NCI-H1417 treated with DMSO at 0.1 percent for 48 hours (cell line): ENCODE data around the gene KIF21B.

Source experiments
- DNase-seq: peaks from one replicate; lab custom pipeline; 2025; lab: John Stamatoyannopoulos, UW

Gene KIF21B, protein sequence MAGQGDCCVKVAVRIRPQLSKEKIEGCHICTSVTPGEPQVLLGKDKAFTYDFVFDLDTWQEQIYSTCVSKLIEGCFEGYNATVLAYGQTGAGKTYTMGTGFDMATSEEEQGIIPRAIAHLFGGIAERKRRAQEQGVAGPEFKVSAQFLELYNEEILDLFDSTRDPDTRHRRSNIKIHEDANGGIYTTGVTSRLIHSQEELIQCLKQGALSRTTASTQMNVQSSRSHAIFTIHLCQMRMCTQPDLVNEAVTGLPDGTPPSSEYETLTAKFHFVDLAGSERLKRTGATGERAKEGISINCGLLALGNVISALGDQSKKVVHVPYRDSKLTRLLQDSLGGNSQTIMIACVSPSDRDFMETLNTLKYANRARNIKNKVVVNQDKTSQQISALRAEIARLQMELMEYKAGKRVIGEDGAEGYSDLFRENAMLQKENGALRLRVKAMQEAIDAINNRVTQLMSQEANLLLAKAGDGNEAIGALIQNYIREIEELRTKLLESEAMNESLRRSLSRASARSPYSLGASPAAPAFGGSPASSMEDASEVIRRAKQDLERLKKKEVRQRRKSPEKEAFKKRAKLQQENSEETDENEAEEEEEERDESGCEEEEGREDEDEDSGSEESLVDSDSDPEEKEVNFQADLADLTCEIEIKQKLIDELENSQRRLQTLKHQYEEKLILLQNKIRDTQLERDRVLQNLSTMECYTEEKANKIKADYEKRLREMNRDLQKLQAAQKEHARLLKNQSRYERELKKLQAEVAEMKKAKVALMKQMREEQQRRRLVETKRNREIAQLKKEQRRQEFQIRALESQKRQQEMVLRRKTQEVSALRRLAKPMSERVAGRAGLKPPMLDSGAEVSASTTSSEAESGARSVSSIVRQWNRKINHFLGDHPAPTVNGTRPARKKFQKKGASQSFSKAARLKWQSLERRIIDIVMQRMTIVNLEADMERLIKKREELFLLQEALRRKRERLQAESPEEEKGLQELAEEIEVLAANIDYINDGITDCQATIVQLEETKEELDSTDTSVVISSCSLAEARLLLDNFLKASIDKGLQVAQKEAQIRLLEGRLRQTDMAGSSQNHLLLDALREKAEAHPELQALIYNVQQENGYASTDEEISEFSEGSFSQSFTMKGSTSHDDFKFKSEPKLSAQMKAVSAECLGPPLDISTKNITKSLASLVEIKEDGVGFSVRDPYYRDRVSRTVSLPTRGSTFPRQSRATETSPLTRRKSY (N-terminal part only)

DNA sequence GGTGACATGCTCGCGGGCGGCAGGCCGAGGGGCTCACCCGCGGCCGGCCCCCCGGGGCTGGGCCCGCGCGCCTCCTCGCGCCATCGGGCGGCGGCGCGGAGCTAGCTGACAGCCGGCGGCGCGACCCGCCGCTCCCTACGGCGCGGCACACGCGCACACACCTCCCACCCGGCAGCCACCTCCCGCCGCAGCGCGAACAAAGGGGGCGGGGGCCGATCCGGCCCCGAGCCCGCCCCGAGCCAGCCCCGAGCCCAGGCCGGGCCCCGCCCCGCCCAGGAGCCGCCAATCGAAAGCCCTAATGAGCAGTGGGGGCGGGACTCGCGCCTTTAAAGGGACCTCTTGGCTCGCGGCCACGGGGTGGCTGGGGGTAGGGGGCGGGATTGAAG is at the start of gene KIF21B:
Gene KIF21B (minus strand): TSS at position 198 of the 386 bp plus-strand sequence. CDS start 331 bp downstream, outside the sequence.
- DNase-seq, result peak; percentile 55

DNA sequence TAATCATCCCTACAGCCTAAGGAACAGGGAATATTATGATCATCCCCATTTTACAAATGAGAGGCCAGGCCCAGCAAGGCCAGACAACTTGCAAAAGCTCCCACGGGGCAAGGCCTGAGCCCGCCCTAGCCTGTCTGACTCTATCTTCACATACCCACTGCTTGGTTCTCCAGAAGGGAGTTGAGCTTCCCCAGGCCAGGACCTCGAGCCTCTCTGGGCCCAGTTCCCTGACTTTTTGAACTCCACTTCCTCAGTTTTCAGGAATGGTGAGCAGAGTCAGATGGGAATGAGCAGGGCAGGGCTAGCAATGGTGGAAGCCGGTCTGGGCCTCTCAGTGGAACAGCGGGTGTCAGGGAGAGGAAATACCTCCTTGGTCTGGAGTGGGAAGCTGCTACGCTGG is 49.4 kb upstream of the KIF21B start:
- no peak for DNase-seq

DNA sequence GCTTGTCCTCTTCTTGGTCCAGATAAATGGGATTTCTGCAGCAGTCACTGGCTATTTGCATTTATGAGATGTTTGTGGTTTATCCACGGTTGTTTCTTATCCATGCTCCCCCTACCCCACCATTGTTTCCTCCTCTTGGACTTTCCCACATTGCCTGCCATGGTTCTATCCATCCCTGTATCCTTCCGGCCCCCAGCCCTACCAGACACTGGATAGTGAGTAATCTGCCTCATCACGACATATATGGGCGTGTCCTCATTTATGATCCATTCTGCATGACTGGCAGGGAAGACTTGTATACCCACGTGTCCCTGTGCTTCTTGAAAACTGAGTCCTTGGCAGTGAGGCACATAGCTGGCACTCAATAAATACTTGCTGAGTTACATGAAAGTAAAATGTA is 48.6 kb upstream of the KIF21B start:
- DNase-seq, result no peak

DNA sequence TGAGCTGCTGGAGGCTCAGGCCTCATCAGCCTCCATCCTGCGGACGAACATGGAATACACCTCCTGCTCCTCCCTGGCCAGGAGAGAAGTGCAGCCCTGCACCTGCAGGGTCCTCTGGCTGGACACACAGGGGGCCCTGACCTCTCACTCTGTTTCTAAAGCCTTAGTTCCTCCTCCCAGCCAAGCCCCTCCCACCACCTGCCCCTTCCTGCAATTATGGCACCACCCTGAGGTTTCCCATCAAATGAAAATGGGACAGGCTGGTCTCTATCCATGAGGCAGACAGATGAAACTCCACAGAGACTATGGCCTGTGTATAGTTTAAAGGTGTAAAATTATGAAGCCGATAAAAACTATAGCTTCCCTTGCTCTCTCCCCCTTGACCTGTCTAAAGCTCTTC is 46.1 kb upstream of the KIF21B start:
- DNase-seq, result no peak

DNA sequence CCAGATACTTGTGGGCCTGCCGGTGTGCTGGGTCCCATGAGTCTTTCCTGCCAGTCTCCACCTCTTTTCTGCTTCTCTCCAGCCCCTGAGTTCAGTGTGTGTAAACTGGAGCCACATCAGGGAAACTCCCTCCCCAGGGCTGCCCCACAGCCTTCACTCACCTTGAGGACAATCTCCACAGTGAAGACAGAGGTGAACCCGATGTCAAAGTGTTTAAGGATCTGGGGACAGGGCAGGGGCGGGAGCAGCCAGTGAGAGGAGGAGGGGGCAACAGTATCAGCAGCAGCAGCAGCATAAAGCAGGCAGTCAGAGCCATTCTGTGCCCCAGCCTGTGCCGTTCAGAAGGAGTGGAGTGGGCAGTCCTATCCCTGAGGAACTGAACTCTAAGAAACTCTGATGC is 45.5 kb upstream of the KIF21B start:
- DNase-seq, result no peak

DNA sequence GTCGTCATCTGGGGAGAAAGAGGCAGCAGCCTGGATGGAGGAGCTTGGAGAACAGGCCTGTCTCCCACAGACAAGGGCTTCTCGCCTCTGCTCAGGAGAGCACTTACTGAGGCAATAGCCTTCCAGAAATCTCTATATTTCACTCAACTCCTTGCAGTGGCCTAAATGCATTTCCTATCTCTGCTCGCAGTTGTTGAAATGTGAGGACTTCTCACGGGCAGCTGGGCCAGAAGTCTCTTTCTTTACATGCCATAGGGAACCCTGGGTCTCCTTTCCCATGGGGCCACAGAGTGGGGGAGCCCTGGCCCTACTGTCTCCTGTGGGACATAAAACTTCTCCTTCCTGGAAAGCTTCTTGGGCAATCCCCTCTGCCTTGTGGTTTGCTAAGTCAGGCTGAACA is 43.5 kb upstream of the KIF21B start:
- no peak for DNase-seq

DNA sequence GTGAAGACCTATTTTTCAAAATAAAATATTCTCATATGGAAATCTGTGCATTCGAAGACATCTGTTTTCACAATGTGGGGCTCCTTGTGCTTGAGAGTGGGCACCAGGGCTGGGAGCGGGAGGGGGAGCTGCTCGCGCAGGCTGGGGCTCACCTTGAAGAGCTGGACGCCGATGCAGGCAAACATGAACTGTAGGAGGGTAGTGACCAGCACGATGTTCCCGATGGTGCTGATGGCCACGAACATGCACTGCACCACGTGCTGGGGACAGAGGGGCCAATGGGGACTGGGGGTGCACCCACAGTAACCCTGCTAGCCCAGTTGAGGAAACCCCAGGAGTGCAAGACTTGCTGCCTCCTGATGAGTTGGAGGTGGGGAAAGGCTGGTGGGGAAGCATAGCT is 42.2 kb upstream of the KIF21B start:
- no peak for DNase-seq

DNA sequence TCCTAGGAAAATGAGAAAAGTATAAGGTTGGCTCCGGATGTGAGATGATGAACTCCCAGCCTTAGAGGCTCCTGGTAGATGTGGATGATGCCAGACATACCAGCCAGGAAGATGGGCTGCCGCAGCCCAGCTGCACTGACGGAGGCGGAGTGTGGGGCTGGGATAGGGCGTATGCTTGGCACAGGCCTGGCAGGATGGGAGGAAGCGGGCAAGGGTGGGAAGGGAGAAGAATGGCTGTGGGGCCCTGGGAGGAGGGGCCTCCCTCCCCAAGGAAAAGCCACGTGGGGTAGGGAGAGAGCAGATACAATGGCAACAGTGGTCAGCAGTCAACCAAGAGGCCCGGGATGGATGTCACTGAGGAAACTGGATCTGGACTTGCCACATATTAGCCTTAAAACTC is 41.3 kb upstream of the KIF21B start:
- DNase-seq, result no peak

DNA sequence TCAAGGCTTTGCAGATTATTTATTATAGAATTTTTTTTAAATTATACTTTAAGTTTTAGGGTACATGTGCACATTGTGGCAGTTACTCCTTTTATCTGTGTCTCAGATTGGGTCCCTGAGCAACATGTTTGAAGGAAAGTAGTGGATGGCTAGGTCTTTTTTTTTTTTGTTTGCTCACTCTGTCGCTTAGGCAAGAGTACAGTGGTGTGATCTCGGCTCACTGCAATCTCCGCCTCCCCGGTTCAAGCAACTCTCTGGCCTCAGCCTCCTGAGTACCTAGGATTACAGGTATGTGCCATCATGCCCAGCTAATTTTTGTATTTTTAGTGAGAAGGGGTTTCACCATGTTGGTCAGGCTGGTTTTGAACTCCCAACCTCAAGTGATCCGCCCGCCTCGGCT is 39.6 kb upstream of the KIF21B start:
- no peak for DNase-seq

DNA sequence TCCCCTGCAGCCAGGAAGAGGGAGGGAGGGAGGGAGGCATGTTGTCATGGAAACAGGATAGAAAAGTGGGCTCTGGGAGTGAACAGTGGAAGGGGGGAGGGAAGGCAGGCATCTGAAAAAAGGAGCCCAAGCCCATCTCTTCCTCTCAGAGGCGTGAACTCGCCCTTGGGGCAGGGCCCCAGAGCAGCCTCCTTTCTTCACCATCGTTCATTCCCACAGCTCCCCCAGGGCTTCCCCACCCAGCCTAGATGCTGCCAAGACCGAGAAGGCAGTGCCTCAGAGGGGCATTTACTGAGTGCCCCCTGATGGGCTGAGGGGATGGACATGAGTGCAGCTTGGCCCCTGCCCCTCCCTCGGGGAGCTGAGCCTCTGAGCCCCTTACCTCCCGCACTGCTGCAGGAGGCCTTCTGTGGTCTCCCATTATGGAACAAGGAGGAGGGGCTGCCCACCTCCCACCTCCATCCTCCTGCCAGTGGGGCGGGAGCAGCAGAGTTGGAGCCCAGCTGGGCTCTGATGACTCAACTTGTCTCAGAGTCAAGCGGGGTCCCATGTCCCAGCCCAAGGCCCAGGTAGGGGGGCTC is 39.1 kb upstream of the KIF21B start:
- no peak for DNase-seq

DNA sequence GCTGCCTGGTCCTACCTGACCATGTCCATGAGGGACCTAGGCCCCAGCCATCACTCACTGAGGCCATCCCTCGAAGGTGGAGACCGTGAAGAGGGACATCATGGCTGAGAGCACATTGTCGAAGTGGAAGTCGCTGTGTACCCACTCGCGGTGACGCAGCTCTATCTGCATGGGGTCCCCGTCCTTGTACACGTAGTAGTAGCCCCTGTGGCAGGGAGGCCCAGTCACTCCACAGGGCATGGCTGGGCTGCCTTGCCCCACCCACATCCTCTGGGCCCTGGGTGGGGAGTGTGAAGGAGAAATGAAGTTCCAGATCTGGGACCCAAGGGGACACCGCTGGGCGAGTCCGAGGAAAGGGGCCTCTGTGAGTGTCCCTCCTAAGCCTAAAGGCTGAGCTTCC is 38.4 kb upstream of the KIF21B start:
- no peak for DNase-seq

DNA sequence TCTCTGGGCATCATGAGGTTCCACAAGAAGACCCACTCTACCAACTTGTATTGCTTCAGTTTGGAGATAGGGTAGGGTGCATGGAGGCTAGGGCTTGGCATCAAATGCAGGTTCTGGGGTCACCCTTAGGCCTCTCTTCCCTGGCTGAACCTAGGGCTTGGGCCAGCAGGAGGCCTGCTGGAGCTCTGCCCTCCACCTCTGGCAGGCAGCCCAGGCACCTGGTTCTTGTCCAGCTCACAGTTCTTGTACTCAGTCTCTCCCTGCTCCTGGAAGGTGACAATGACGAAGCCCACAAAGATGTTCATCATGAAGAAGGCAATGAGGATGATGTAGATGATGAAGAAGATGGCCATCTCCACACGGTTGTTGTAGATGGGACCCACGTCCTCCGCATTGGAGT is 37.5 kb upstream of the KIF21B start:
- DNase-seq, result no peak

DNA sequence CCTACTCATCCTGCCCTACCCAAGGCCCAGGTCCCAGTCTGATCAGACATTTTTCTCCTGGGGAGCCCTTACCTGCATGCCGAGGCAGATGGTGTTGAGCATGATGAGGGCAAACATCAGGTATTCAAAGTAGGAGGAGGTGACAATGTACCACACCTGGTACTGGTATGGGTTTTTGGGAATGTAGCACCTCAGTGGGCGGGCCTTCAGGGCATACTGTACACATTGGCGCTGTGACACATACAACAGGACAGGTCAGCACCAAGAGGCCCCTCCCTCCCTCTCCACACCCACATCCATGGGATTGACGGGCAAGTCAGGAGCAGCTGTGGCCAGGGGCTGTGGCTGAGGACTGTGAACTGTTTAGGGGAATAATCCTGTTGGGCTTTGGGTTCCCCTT is 37.1 kb upstream of the KIF21B start:
- DNase-seq, result no peak

DNA sequence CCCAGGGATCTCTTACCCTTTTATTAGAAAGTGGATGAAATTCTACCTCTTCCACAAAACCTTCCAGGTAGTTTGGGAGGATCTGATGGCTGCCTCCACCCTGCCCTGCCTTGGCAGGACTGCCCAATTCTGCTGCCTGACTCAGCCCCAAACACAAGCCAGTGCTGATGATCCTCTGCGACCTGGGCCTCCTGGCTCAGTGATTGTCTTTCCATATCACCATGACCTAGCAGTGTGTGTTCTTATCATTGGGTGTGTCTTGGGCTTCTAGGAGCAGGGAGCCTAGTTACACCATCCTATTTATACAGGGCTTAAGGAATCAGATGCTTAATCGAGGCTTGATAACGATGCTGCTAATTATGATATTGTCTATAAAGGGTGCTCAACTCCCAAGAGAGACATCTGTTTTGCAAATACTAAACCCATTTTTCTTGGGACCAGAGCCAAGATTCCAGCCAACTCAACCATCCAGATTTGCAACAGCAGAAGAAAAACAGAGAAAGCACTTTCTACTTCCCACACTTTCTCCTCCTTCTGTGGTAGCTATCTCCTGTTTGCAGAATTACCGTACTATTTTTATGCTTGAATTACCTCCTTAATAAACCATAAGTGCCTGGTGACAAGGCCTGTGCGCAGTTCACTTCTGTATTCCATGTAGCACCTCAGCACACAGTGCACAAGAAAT is 36.5 kb upstream of the KIF21B start:
- no peak for DNase-seq

DNA sequence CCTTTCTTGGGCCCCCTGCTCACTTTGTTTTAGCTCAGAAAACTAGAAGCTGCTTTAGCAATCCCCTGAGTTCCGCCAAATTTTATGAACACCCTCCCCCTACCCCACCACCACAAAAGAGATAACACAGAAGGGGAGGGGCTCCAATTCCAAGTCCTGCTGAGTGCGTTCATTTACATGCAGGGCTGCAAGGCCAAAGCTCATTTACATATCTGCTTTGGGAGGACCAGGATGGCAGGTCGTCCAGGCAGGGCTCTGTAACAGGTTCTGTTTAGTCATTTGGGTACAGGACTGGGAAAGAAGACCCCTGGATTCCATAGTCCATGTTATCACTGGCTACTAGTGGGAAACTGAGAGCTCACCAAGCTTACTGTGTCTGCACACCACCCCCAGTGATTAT is 35.9 kb upstream of the KIF21B start:
- no peak for DNase-seq

DNA sequence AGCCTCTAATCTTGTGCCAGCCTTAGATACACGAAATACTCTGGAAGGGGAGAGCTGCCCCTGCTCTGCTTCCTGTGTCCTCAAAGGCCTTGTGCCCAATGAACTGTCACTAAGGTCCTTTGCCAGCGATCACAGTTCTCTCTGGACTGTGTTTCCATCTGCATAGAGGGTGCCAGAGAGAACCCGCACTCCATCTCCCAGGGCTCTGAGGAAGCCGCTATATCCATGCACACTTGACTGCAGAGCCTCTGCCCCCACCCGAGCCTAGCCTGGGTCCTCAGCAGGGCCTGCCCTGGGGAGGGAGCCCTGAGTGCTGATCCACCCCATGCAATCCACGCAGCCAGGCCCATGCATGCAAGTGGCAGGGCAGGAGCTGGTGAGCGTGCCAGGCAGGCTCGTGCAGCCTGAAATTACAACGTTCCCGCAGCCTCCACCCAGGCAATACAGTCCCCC is 30.6 kb upstream of the KIF21B start:
- DNase-seq, result no peak

DNA sequence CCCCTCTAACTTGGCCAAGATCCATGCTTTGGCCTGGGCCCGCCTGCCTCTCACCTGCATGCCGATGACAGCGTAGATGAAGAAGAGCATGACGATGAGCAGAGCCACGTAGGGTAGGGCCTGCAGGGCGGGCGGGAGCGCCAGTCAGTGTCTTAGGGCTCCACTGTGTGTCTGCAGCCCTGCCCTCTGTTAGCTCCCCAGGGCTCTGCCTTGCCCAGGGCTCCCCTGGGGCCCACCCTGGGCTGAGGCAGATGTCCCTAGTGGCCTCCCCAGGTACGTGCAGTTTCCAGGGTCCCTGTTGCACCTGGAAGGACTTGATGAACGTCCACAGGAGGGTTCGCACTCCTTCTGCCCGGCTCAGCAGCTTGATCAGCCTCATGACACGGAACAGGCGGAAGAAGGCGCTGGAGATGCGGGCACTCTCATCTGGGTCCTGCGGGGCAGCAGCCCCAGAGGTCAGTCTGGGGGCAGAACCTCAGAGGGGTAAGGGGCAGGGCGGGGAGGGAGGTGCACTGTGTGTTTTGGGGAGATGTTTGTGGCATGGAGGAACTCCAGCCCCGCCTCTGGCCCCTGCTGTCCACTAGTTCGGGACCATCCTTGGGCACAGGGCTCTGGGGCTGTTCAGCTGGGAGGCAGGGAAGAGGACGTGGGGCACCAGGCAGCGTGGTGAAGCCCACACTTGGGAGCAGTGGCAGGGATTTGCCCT is 29.8 kb upstream of the KIF21B start:
- no peak for DNase-seq

DNA sequence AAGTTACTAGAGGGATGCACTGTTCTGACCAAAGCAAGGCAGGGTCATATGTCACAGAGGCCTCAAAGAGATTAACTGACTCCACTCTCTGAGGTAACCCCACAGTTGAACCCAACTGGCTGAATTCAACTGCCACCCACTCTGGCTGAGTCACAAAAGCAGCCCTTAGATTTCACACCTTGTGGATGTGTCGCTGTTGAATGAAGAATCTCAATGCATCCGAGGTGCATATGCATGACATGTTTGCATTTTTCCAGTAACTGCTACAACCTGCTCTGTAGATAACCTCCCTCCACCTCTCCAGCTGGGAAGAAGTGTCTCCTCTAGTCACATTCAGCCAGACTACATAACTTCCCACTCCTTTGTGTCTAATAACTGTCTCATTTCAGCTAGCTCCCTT is 27.9 kb upstream of the KIF21B start:
- DNase-seq, result no peak

DNA sequence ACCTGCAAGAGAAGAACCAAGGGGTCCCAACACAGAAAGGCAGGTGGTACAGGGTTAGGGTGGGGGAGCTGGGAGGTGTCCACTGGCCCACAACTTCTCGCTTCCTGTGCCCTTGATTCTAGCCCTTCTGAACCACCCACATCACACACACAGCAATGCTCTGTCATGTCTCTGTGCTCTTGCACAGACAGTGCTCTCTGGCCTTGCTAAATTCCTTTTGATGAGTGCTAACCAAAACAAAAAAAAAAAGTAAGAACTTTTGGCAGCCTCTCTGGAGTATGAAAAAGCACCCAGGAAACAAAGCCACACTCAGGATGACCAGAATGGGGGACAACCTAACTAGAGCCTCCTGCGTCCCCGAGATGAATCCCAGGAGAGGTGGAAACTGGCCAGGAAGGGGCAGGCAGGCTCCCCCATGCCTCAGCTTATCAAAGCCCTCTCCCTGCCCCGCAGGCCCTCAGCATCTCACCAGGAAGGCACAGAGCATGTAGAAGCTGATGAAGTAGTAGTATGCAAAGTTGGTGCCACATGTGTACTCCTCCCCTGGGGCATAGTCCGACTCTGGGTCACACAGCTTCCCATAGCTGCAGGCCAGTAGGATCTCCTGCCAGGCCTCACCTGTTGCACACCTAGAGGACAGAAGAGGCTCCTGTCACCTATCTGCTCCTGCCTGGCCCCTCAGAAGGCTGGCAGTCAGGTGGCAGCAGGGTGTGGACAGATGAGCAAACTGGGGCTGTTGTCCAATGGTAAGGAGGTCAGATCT is 27.2 kb upstream of the KIF21B start:
- DNase-seq, result no peak

DNA sequence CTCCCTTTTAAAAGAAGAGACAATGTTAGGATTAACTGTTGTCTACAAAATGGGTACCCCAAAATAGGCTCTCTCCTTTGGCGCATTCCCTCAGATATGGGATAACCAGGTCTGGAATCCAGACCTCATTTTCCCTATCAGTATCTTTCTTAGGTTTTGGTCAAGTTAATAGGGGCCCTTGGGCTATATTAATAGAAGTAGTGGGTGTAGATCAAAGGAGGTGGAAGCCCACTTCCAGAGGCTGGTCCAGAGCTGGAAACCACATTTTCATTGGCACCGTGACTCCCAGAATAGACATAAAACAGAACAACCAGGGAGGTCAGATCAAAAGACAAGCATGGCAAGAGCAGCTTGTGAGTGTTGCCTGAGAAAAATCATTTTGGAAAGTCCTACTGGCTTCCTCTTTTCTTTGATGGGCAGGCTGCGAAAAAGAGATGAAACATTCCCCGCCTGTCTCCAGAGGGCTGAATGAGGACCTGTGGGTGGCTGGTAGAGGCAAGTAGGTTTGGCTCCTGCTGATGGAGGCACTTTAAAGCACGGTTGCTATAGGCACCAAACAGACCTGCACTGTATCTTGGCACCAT is 25.8 kb upstream of the KIF21B start:
- no peak for DNase-seq
